ENCODE data around the gene VWF. TPM values are rescaled to one million over a fixed set of nuclear protein-coding genes. Genes with fewer than 3 reads are reported as not detected.

Gene VWF
- total and polyA plus RNA-seq, 7 donors: 0.60 to 98.0 (median 42.2) TPM

GRCh38 chr12:6091786-6092566 is 32.5 kb downstream of the VWF start:
- 87 to 93% methylated on average over 14 of the region's 14 CpGs for WGBS, 2 donors
- H3K4me1 ChIP-seq: peaks cover 0 to 41% (median 19%) of the 10 kb centered on the region in 4 donors
- H3K9me3 ChIP-seq: no peaks in the 10 kb centered on the region
- intact Hi-C loops (cut with DNase I): no loop called here
- TF ChIP-seq POLR2AphosphoS5 (IDR thresholded peaks at IDR 0.05) (no peak), EP300 (IDR thresholded peaks at IDR 0.05) (no peak), CTCF (IDR thresholded peaks at IDR 0.05) (no peak), POLR2A (IDR thresholded peaks at IDR 0.05) (no peak)
- peak overlapping the region in 1 of 4 donors; percentile 51 for H3K27ac ChIP-seq
- DNase-seq: peak; percentile 55
- no peak overlapping the region for H3K4me3 ChIP-seq
- no peaks in the 10 kb centered on the region for H3K27me3 ChIP-seq
- no peaks in the 10 kb centered on the region for H3K36me3 ChIP-seq

GRCh38 chr12:6090803-6091202 is 33.7 kb downstream of the VWF start:
- Histone ChIP-seq H3K9me3 (no peaks in the 10 kb centered on the region), H3K4me3 (no peak overlapping the region), H3K27ac (peak overlapping the region in 2 of 4 donors; percentile 30 to 51), H3K27me3 (no peaks in the 10 kb centered on the region), H3K36me3 (no peaks in the 10 kb centered on the region), H3K4me1 (peaks cover 0 to 43% (median 20%) of the 10 kb centered on the region in 4 donors)
- WGBS, 2 donors: 23 to 52% methylated on average over 6 of the region's 6 CpGs
- intact Hi-C loops (cut with DNase I): no loop called here
- DNase-seq: peak; percentile 68
- TF ChIP-seq CTCF (IDR thresholded peaks at IDR 0.05) (no peak), POLR2A (IDR thresholded peaks at IDR 0.05) (no peak), POLR2AphosphoS5 (IDR thresholded peaks at IDR 0.05) (peak in 2 of 4 donors; percentile 27 to 33), EP300 (IDR thresholded peaks at IDR 0.05) (no peak)

- H3K4me3 ChIP-seq: no peak overlapping the region
- TF ChIP-seq POLR2AphosphoS5 (IDR thresholded peaks at IDR 0.05): no peak
- no peak for TF ChIP-seq POLR2A (IDR thresholded peaks at IDR 0.05)
- TF ChIP-seq CTCF (IDR thresholded peaks at IDR 0.05): no peak
- no peak for TF ChIP-seq EP300 (IDR thresholded peaks at IDR 0.05)
- H3K4me1 ChIP-seq: peaks cover 0 to 59% (median 34%) of the 10 kb centered on the region in 4 donors
- whole genome bisulfite sequencing, 2 donors: 26 to 61% methylated on average over 15 of the region's 15 CpGs
- no peaks in the 10 kb centered on the region for H3K27me3 ChIP-seq
- H3K9me3 ChIP-seq: no peaks in the 10 kb centered on the region
- H3K36me3 ChIP-seq: no peaks in the 10 kb centered on the region
- intact Hi-C loops (cut with DNase I): no loop called here
- peak overlapping the region in 2 of 4 donors; percentile 15 to 33 for H3K27ac ChIP-seq
- peak; percentile 29 for DNase-seq
Observed at GRCh38 chr12:6088921-6089747, 35.3 kb downstream of the VWF start.

DNA sequence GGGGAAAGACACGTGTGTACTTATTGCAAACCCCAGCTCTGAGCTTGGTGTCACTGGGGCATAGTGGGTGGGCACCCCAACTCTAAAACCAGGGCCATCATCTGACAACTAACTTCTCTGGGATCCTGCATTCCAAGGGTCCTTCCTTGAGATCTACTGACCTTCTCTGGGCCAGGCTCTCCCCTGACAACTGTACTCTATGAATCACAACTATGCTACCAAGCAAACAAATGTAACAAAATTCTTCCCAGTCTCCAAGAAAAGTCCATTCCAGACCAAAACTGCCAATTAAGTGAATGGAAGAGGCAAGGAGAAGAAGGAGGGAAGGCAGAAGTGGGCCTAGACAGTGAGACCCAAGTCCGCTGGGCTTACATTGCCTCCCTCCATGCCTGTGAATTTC is 38.2 kb downstream of the VWF start:
- H3K27me3 ChIP-seq: no peaks in the 10 kb centered on the region
- intact Hi-C loops (cut with DNase I): no loop called here

More for the DNA sequence above, 38.2 kb downstream of the VWF start:
- no peak for TF ChIP-seq POLR2AphosphoS5 (IDR thresholded peaks at IDR 0.05)
- no peak for TF ChIP-seq CTCF (IDR thresholded peaks at IDR 0.05)
- TF ChIP-seq EP300 (IDR thresholded peaks at IDR 0.05): no peak
- no peak for TF ChIP-seq POLR2A (IDR thresholded peaks at IDR 0.05)
- Histone ChIP-seq H3K27ac (no peak overlapping the region), H3K36me3 (no peaks in the 10 kb centered on the region), H3K4me3 (no peak overlapping the region), H3K9me3 (no peaks in the 10 kb centered on the region), H3K4me1 (peaks cover 0 to 63% (median 42%) of the 10 kb centered on the region in 4 donors)
- 90 to 91% methylated on average over 2 of the region's 2 CpGs for WGBS, 2 donors
- DNase-seq: no peak

Data from sigmoid colon (tissue), 7 donors.